ENCODE data around the gene AMOTL1. TPM values are rescaled to one million over a fixed set of nuclear protein-coding genes. Genes with fewer than 3 reads are reported as not detected.

Gene AMOTL1
- total RNA-seq, 3 donors from 2014 or later, result 6.5 to 94.7 (median 11.3) TPM

- TF ChIP-seq, protein P1, sequence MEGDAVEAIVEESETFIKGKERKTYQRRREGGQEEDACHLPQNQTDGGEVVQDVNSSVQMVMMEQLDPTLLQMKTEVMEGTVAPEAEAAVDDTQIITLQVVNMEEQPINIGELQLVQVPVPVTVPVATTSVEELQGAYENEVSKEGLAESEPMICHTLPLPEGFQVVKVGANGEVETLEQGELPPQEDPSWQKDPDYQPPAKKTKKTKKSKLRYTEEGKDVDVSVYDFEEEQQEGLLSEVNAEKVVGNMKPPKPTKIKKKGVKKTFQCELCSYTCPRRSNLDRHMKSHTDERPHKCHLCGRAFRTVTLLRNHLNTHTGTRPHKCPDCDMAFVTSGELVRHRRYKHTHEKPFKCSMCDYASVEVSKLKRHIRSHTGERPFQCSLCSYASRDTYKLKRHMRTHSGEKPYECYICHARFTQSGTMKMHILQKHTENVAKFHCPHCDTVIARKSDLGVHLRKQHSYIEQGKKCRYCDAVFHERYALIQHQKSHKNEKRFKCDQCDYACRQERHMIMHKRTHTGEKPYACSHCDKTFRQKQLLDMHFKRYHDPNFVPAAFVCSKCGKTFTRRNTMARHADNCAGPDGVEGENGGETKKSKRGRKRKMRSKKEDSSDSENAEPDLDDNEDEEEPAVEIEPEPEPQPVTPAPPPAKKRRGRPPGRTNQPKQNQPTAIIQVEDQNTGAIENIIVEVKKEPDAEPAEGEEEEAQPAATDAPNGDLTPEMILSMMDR (IDR thresholded peaks at IDR 0.05), result no peak
- Histone ChIP-seq H3K9me3 (no peaks in the 10 kb centered on the region), H3K4me3 (no peak overlapping the region), H3K36me3 (ENCODE audit: low read depth) (no peaks in the 10 kb centered on the region), H3K4me1 (ENCODE audit: low read depth) (no peaks in the 10 kb centered on the region)
- DNase-seq, result no peak
- intact Hi-C loops (cut with DNase I, micrococcal nuclease), result no loop called here
- no peak for ATAC-seq
Measured at GRCh38 chr11:94873916-94874540, 105.9 kb downstream of the AMOTL1 start.

- intact Hi-C loops (cut with DNase I, micrococcal nuclease), result no loop called here
- no peaks in the 10 kb centered on the region for H3K4me1 ChIP-seq (ENCODE audit: low read depth)
- no peaks in the 10 kb centered on the region for H3K9me3 ChIP-seq
- no peak overlapping the region for H3K4me3 ChIP-seq
- DNase-seq (no peak), ATAC-seq (no peak)
- H3K36me3 ChIP-seq (ENCODE audit: low read depth), result no peaks in the 10 kb centered on the region
- TF ChIP-seq, protein P1 (IDR thresholded peaks at IDR 0.05), result no peak
Measured at GRCh38 chr11:94876222-94876621, 108.1 kb downstream of the AMOTL1 start.

DNA sequence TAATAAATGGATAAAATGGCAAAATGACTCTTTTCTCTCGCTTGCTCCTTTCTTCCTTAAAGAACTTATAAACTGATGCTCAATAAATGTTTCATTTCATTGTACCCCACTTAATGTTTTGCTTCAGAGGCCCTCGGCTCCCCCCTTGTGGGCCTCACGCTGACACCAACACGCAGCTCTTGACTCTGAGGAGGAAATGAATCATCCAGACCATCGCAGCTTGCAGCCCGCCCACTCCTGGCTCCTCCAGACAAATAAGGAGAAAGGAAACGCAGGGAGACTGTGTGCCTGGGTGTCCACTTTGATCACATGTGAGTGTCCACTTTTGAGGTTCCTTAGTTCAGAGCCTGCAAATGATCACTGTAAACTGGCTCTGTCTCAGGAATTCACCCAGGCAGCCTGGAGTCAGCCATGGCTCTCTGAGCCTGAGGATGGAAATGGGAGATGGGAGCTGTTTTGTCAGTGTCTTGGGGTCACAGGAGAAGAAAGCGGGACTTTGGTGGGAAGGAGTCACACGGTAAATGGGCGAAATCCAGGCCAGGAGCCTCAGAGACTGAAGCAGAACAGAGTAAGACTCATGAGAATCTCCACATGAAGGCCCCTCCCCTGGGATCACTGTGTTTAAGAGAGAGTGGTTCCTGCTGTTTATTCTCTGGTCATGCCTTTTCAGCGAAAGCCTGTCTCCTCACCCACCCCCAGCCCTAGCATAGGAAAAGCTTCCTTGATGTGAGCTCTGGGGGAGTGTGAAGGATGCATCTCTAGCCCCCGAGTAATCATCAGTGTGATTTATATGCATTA lies 108.7 kb downstream of the AMOTL1 start:
- no peak overlapping the region for H3K4me3 ChIP-seq
- ATAC-seq, result peak; percentile 74
- H3K36me3 ChIP-seq (ENCODE audit: low read depth), result no peaks in the 10 kb centered on the region
- no peaks in the 10 kb centered on the region for H3K9me3 ChIP-seq
- no peaks in the 10 kb centered on the region for H3K4me1 ChIP-seq (ENCODE audit: low read depth)
- peak; percentile 46 to 62 (median 58) for DNase-seq
- intact Hi-C loops (cut with DNase I, micrococcal nuclease), result no loop called here
- TF ChIP-seq, protein P1 (IDR thresholded peaks at IDR 0.05), result no peak

GRCh38 chr11:94877443-94878200 lies 109.5 kb downstream of the AMOTL1 start:
- ATAC-seq, result no peak
- no peaks in the 10 kb centered on the region for H3K36me3 ChIP-seq (ENCODE audit: low read depth)
- no peak for DNase-seq
- no peaks in the 10 kb centered on the region for H3K9me3 ChIP-seq
- no peaks in the 10 kb centered on the region for H3K4me1 ChIP-seq (ENCODE audit: low read depth)
- TF ChIP-seq, protein P1 (IDR thresholded peaks at IDR 0.05), result no peak
- no peak overlapping the region for H3K4me3 ChIP-seq
- intact Hi-C loops (cut with DNase I, micrococcal nuclease), result no loop called here

DNA sequence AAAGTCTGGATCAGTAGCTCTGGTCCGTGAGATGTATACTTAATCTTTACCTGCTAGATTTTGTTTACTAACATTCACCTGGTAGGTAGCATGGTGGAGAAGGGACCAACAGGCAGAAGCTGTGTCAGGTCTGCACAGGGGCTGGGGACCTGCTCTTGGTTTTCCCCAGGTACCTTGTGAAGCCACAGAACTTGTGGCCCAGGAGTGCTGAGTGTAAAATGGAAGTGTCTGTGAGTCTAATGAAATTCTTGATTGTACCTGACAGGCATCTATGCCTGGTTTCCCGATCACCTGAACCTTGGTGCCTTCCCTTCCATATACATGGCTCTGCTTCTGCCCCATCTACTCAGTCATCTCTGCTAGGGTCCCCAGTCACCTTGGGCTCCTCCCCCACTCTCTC lies 110.8 kb downstream of the AMOTL1 start:
- Histone ChIP-seq H3K36me3 (ENCODE audit: low read depth) (no peaks in the 10 kb centered on the region), H3K4me3 (no peak overlapping the region), H3K9me3 (no peaks in the 10 kb centered on the region), H3K4me1 (ENCODE audit: low read depth) (no peaks in the 10 kb centered on the region)
- TF ChIP-seq, protein P1 (IDR thresholded peaks at IDR 0.05), result no peak
- DNase-seq (no peak), ATAC-seq (no peak)
- intact Hi-C loops (cut with DNase I, micrococcal nuclease), result no loop called here
